T follicular helper cell (primary cell): ENCODE data around the gene UST.
"Not testable (repeated sequence)": the region's sequence is repeated elsewhere in the genome, so short reads cannot be mapped to it uniquely, and the experiment has no call there.

Experiments used
- DNase-seq: peaks from one replicate; pipeline ENCODE4 v3.0.0-alpha.2; 2020; ENCODE audit warnings: low read depth

UST gene

DNA sequence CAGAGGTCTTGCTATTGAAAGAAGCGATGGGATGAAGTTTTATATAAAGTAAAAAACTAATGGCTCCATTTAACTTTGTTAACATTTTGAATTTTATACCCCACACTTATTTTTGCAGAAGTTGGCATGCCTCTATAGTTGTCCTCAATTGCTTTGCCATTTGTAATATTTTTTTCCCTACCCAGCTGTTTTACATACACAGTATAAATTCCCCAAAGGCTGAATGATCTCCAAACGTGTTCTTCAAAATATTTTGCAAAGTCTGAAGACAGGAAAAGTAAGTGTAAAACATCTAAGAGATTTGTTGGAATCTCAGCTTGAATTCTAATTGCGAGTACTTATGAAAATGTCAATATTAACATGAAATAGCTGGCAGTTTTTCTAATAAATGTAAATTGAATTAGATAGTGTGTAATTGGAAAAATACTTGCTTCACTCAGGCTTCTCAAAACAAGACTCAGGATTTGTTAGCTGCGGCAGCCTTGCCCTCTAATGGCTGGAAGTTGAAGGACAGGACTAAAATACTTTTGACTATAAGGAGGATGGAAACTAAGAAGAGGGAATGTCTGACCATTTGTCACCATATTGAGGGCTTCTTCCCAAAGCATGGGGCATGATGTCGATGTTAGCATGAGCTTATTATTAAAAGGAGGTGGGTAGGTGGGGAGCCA is 226.8 kb downstream of the UST start:
- DNase-seq: no peak

DNA sequence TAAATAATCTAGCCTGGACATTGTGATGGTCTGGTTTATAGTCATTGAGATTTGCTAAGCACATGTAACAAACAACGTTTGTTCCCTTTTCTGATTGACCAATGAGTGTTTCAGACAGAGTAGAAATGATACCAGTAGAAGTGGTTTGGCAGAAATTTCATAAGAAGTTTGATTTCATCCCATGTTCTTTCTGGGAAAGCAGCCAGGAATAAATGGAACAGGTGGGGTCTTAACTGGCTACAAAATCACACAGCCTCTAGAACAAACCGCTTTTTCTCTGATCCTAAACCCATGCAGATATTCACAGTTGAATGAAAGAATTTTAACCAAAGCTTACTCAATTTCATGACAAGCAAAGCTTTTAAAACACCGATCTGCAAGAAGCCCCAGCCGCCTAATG is 227.5 kb downstream of the UST start:
- no peak for DNase-seq

DNA sequence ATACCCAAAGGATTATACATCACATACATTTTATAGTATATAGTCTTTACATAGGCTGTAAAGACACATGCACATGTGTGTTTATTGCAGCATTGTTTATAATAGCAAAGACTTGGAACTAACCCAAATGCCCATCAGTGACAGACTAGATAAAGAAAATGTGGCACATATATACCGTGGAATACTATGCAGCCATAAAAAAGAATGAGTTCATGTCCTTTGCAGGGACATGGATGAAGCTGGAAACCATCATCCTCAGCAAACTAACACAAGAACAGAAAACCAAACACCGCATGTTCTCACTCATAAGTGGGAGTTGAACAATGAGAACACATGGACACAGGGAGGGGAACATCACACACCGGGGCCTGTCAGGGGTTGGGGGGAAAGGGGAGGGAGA is 231.5 kb downstream of the UST start:
- DNase-seq: not testable (repeated sequence)

- DNase-seq: no peak
Measured at GRCh38 chr6:148979014-148979901, 232.4 kb downstream of the UST start.

DNA sequence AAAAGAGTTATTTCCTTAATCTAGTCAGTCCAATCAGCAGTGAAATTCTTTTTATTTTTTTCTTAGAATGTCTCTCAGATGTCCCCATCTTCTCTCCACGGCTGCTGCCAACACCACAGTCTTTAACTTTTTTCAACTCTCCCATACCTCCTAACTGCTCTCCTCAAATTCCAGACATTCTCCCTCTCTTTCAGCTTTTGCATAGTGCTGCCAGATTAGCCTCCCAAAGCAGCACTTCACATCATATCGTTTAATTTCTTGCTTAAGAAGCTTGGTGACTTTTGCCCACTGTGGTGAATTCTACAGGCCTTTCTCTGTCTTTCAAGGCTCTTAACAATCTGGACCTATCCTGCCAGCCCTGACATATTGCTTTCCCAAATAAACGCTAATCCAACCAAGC is 233.4 kb downstream of the UST start:
- no peak for DNase-seq

GRCh38 chr6:148981515-148981914 is 234.7 kb downstream of the UST start:
- no peak for DNase-seq

DNA sequence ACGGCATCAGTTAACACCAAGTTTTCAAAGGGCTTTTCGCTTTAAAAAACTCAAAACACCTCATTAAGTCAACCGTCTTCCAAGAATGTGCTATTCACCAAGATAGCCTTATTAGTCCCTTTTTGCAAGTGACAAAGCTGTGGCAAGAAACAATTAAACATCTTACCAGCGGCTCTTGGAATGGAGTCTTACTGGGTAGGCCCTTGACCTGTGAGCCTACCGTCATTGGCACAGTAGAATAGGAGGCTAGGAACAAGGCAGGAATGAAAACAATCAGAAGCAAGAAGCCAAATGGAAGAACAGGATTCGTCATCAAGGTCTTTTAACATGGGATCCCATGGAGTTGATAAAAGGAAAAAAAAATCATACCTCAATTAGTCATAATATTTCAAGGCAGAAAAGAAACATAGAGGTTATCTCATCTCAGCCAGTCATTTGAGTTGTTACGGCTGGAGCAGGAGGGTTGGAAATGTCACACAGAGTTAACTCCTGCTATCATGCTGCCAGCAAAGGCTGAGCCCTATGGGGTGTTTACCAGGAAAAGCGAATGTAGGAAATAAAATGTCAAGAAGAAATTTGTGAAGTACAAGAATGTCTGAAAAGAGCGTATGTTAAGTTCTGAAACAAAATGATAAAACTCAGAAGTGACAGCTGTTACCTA is 236.4 kb downstream of the UST start:
- no peak for DNase-seq

GRCh38 chr6:148983966-148984365 is 237.1 kb downstream of the UST start:
- no peak for DNase-seq

- no peak for DNase-seq
Measured at GRCh38 chr6:148984531-148985056, 237.8 kb downstream of the UST start.

- DNase-seq: no peak
Measured at GRCh38 chr6:148985499-148985898, 238.7 kb downstream of the UST start.

- no peak for DNase-seq
Measured at GRCh38 chr6:148986608-148987007, 239.8 kb downstream of the UST start.

DNA sequence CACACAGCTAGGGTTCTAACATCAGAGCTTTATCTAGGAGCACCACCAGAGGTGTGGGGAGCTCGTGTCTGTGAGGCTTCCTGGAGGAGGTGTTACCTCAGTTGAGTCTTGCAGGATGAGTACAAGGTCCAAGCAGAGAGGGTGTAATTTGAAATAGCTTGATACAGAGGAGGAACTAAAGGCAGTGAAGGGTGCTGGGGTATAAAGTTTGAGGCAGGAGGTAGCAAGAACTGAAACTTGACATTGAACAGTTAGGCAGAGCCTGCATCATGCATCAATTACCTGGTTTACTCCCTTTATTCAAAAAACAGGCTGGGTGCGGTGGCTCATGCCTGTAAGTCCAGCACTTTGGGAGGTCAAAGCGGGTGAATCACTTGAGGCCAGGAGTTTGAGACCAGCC is 241.2 kb downstream of the UST start:
- no peak for DNase-seq

DNA sequence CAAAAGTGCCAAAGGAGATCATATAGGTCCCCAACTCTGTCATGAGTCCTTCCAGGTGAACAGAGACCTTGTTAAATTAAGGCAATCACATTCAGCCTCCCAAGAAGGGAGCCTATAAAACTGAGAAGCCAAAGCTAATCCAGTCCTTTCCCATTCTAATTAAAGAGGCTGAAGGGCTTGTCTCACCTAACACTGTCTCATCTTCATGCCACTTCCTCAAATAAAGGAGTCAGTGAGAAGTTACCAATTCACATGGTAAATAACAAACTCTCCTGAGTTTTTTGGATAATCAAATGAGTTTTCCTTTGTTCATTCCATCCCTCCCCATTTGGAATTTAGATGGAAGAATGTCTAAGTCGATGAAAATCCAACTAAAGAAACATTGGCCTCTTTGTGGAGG is 242.8 kb downstream of the UST start:
- DNase-seq: no peak

DNA sequence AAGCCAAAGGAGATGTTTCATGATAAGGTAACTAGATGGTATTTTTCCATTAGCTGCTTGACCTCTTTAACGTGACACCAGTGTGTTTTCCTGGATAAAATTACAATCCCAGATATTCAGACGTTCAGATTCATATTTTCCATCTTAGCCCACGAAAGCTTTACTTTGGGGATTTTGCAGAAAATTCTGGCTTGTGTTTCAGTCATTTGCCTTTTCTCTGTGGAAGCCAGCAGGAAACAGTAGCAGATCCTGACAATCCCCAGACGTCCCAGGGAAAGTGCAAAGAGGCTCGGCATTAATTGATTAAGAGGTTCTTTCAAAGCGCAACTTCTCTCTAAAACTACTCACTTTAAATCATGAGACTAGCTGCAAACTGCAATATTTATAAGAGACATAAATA is 243.6 kb downstream of the UST start:
- DNase-seq: no peak

- no peak for DNase-seq
Measured at GRCh38 chr6:148996815-148997214, 250.0 kb downstream of the UST start.

- no peak for DNase-seq
Measured at GRCh38 chr6:148997865-148998264, 251.0 kb downstream of the UST start.

DNA sequence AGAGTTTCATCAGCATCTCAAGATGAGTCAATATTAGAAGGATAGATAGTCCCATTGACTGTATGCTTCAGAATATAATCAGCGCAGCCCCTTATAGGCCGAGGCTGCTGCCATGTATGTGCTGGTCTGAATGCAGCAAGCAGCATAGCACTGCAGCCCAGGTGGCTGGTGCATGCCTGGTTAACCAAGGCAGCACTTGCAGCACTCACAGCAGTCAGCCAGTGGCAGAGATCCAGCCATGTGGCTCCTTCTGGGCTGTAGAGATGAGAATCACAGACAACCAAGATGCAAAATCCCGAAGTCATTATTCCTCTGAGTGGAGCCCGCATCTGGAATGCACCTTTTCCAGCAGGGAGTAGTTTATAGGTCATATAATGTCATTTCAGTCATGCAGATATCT is 251.9 kb downstream of the UST start:
- no peak for DNase-seq

DNA sequence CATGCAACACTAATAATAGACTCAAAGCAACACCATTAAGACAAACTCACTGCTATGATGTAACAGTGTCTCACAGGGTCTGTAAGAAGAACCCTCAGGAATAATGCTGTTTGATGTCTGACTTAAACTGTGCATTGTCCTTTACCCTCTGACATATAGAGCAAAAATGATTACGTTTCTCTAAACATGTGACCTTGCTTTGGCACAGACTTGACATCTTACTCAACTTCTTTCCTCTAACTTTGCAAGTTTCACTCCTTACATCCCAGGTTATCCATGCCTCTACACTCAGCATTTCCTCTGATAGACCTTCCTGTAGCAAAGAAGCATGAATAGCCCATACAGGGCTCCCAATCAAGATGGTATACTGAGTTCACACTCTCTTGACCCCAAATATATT is 252.7 kb downstream of the UST start:
- DNase-seq: no peak

DNA sequence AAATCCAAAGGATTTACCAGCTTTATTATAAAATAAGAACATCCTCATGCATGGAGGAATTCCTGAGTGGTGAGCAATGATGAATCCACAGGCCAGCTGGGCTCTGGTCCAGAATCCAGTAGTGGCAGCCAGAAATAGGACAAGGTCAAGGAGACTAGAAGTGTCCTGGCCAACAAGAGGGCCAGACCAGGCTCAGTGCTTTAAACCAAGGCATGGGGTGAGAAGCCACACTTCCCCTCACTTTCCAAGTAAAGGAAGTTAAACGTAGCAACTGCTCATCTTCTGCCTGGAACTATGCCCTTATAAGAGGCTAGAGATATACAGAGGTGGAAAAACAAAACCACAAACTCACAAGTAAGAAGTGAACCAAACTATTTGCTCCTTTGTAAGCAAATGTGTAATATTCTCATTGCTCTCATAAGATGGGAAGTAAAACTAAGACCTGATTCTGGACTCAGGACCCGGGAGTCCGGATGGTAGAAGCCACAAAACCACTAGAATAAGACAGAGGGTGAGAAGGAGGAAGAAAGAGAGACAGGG is 253.2 kb downstream of the UST start:
- no peak for DNase-seq

GRCh38 chr6:149001422-149001821 is 254.6 kb downstream of the UST start:
- DNase-seq: no peak

DNA sequence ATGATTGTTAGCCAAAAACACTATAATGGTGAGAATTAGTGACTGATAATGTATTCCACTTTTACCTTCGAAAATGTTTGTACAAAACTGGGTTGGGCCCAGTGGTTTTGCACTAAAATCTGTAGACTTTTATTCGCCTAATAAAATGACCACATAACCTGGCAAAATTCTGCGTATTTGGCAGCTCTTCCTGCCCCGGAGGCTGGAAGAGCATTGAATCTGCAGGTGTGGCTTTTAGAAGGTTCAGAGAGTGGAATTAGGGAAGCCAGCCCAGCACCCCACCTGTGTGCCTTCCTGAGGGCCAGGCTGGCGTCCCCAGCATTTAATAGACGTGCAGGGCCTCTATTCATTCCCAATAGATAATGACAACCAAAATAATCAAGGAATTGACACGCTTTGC is 256.7 kb downstream of the UST start:
- DNase-seq: no peak

DNA sequence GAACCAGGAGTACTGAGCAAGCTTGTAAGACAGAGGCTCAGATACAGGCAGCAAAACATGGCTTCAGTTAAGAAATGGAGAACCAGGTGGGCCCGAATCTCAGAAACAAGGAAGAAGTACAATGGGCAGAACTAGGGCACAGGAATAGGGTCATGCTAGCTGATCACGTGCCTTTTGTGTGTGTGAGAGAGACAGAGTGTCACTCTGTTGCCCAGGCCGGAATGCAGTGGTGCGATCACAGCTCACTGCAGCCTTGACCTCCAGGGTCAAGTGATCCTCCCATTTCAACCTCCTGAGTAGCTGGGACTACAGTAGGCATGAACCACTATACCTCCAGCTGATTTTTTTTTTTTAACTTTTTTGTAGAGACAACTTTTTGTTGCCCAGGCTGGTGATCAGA is 257.8 kb downstream of the UST start:
- DNase-seq: no peak
